Upper lobe of right lung (tissue), 1 donor: ENCODE data around the gene GCH1. TPM values are rescaled to one million over a fixed set of nuclear protein-coding genes. Genes with fewer than 3 reads are reported as not detected.

Experiments used
- ATAC-seq: fragments of 200-7000 bp; cut with Tn5 transposase; one replicate; pipeline ENCODE4 v1.9.1; 2020; ENCODE audit warnings: mild to moderate bottlenecking, moderate library complexity
- DNase-seq: peaks from one replicate; pipeline ENCODE4 v3.0.0-alpha.2; 2020
- H3K27ac ChIP-seq: fragments of 200-600 bp; one replicate; pipeline ENCODE4 v1.8.0; 2022
- H3K27me3 ChIP-seq: fragments of 200-600 bp; one replicate; pipeline ENCODE4 v1.8.0; 2022; ENCODE audit warnings: mild to moderate bottlenecking
- H3K36me3 ChIP-seq: fragments of 200-600 bp; one replicate; pipeline ENCODE4 v1.8.0; 2022
- H3K4me1 ChIP-seq: fragments of 200-600 bp; one replicate; pipeline ENCODE4 v1.8.0; 2022
- H3K4me3 ChIP-seq: fragments of 200-600 bp; one replicate; pipeline ENCODE4 v1.8.0; 2022; ENCODE audit warnings: mild to moderate bottlenecking
- H3K9me3 ChIP-seq: fragments of 200-600 bp; one replicate; pipeline ENCODE4 v1.8.0; 2022
- CTCF ChIP-seq: fragments of 200-600 bp; IDR thresholded peaks from one replicate; pipeline ENCODE4 v1.8.0; 2022; ENCODE audit warnings: antibody characterized with exemption
- intact Hi-C: fragments of 100-400 bp; cut with DNase I; formaldehyde crosslinking; loops from one replicate; pipeline ENCODE4 v1.11.0; 2022
- total RNA-seq: library from RNA; stranded (reverse); fragmentation: NEBNext Ultra II Directional; extraction: Animal tissue kit (Norgen Biotek cat#: 25700); gene quantifications from one replicate; pipeline ENCODE4 v1.2.1, GENCODE V29; 2021
- donor health status: DM: no; HTN: yes; CAD: no; lungs with severe emphysema.

The GCH1 gene
- total RNA-seq, 1 donor from 2014 or later: 14.3 TPM

GRCh38 chr14:54854181-54854580, 48.4 kb downstream of the GCH1 start:
- H3K27ac ChIP-seq: no peak overlapping the region
- H3K4me3 ChIP-seq: no peak overlapping the region
- ATAC-seq (peak; percentile 54), DNase-seq (no peak)
- no peak for TF ChIP-seq CTCF
- H3K9me3 ChIP-seq: no peaks in the 10 kb centered on the region
- H3K4me1 ChIP-seq: no peaks in the 10 kb centered on the region
- H3K27me3 ChIP-seq: no peaks in the 10 kb centered on the region
- no peaks in the 10 kb centered on the region for H3K36me3 ChIP-seq
- intact Hi-C loops: no loop called here

GRCh38 chr14:54853339-54853738, 49.3 kb downstream of the GCH1 start:
- H3K27me3 ChIP-seq: no peaks in the 10 kb centered on the region
- DNase-seq (no peak), ATAC-seq (no peak)
- no peak overlapping the region for H3K4me3 ChIP-seq
- H3K4me1 ChIP-seq: no peaks in the 10 kb centered on the region
- no peaks in the 10 kb centered on the region for H3K9me3 ChIP-seq
- no peaks in the 10 kb centered on the region for H3K36me3 ChIP-seq
- intact Hi-C loops: no loop called here
- no peak overlapping the region for H3K27ac ChIP-seq
- no peak for TF ChIP-seq CTCF

DNA sequence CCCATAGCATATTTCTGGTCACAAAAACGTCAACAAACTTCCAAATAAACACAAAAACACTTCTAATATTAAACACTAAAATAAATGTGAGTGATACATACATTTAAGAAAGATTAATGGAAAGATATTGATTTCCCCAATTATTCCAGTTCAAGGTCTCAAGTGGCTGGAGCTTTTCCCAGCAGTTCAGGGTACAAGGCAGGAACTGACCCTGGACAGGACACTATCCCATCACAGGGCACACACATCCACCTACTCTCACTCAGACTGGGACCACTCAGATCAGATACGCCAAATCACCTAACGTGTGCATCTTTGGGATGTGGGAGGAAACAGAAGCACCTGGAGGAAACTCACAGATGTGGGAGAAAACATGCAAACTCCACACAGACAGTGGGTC, 50.4 kb downstream of the GCH1 start:
- ATAC-seq: no peak
- Histone ChIP-seq H3K27ac (no peak overlapping the region), H3K9me3 (no peaks in the 10 kb centered on the region), H3K4me3 (no peak overlapping the region), H3K36me3 (no peaks in the 10 kb centered on the region), H3K27me3 (no peaks in the 10 kb centered on the region), H3K4me1 (no peaks in the 10 kb centered on the region)
- no peak for DNase-seq
- intact Hi-C loops: no loop called here
- no peak for TF ChIP-seq CTCF

GRCh38 chr14:54848910-54849309, 53.7 kb downstream of the GCH1 start:
- Histone ChIP-seq H3K36me3 (no peaks in the 10 kb centered on the region), H3K9me3 (no peaks in the 10 kb centered on the region), H3K27me3 (no peaks in the 10 kb centered on the region), H3K4me3 (no peak overlapping the region), H3K4me1 (no peaks in the 10 kb centered on the region), H3K27ac (no peak overlapping the region)
- no peak for TF ChIP-seq CTCF
- no peak for ATAC-seq
- intact Hi-C loops: no loop called here
- no peak for DNase-seq

- ATAC-seq: no peak
- TF ChIP-seq CTCF: no peak
- intact Hi-C loops: no loop called here
- H3K4me1 ChIP-seq: peaks cover 1% of the 10 kb centered on the region
- no peak overlapping the region for H3K4me3 ChIP-seq
- no peaks in the 10 kb centered on the region for H3K27me3 ChIP-seq
- H3K36me3 ChIP-seq: no peaks in the 10 kb centered on the region
- no peak overlapping the region for H3K27ac ChIP-seq
- H3K9me3 ChIP-seq: no peaks in the 10 kb centered on the region
- no peak for DNase-seq
Observed at GRCh38 chr14:54845641-54846040, 57.0 kb downstream of the GCH1 start.

- Histone ChIP-seq H3K36me3 (no peaks in the 10 kb centered on the region), H3K9me3 (no peaks in the 10 kb centered on the region), H3K4me3 (no peak overlapping the region), H3K27me3 (no peaks in the 10 kb centered on the region), H3K4me1 (peaks cover 12% of the 10 kb centered on the region), H3K27ac (no peak overlapping the region)
- DNase-seq (no peak), ATAC-seq (no peak)
- no peak for TF ChIP-seq CTCF
- intact Hi-C loops: no loop called here
Observed at GRCh38 chr14:54844479-54844878, 58.1 kb downstream of the GCH1 start.
